HT-29 (cell line): ENCODE measurements around the gene UBN1. TPM values are rescaled to one million over a fixed set of nuclear protein-coding genes. Genes with fewer than 3 reads are reported as not detected.

ENCODE experiments used
- DNase-seq: peaks from one replicate; pipeline ENCODE4 v3.0.0-alpha.2; 2015; ENCODE audit warnings: low spot score
- total RNA-seq: library from RNA; depleted of rRNA; stranded (reverse); fragments of >200 nt; shearing (Covaris generic); gene quantifications from 2 replicates; pipeline ENCODE4 v1.2.3, GENCODE V29; 2014; rRNA removed

The UBN1 gene
- 34.6 and 35.1 TPM in 2 replicates for total RNA-seq

GRCh38 chr16:4846901-4847773 lies at the start of gene UBN1, which contains the start of gene GLYR1:
Gene UBN1, plus strand, starts transcription at chr16:4847481. Its CDS starts 5,437 bp downstream, at chr16:4852918.
Gene GLYR1, minus strand, starts transcription at chr16:4847288. Its CDS starts 23 bp downstream, at chr16:4847265.
- peak; percentile 98 for DNase-seq

GRCh38 chr16:4797805-4798252 lies 49.5 kb upstream of the UBN1 start:
- DNase-seq: no peak

GRCh38 chr16:4798456-4798855 lies 48.8 kb upstream of the UBN1 start:
- no peak for DNase-seq

DNA sequence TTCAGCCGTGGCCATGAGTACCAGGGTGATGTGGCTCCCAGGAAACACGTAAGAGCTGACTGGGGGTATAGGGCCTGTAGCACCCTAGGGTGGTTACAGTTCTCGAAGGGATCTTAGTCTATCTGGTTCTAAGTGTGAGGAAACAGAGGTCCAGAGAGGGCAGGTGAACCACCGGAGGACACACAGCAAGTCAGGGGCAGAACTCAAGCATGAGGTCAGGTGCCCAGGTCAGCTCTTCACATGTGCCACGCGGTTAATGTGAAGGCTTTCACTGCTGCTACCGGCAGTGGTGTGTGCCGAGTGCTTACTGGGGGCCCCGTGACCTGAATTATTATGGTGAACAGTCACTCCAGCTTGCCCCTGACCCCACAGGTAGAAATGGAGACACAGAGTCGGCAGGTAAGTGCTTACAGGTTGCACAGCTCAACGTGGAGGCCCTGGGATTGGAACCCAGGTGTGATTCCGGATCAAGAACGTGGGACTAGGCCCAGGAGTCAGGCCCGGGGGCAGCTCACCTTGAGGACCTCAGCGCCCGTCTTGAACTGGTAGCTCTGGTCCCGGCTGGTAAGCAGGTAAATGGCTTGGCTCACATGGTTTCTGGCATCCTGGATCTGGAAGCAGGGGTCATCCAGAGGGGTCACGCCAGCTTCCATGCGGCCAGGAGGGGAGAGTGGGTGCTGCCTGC lies 48.0 kb upstream of the UBN1 start:
- DNase-seq: no peak

GRCh38 chr16:4800290-4801041 lies 46.8 kb upstream of the UBN1 start:
- peak; percentile 38 for DNase-seq

DNA sequence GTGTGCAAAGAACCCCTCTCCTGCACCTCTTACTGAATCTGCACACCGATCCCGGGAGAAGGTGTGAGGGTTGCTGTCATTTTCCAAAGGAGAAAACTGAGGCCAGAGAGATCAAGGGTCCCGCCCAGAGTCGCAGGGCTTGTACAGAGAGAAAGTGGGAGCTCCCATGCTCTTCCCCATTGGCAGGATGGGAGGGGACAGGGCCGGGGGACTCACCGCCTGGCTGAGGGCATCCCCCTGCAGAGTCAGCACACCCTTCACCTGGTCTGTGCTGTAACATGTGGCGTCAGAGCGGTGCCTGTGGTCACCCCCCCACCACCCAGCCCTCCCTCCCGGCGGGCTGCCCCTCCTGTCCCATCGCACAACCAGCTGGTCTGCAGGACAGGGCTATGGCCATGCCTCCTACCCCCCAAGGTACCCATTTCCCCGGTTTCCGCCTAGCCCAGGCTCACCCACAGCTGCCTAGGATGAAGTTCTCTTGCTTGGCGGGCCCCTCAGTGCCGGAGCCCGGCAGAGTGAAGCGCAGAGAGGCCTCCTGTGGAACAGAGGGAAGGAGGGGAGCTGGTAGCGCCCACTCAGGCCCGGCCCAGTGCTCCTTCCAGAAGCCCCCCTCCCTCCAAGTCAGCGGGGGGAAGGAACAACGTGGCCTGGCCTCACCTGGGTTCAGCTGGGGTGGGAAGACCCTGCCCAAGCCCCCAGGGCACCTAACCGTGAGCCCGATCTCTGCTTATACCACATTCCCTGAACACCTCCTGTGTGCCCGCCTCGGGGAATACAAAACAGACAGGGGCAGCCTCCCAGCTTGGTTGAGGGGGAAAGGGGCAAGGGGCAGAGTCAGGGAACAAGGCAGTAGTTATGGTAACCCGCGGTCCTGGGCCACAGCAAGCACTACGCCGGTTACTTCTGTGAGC lies 46.0 kb upstream of the UBN1 start:
- DNase-seq: no peak

DNA sequence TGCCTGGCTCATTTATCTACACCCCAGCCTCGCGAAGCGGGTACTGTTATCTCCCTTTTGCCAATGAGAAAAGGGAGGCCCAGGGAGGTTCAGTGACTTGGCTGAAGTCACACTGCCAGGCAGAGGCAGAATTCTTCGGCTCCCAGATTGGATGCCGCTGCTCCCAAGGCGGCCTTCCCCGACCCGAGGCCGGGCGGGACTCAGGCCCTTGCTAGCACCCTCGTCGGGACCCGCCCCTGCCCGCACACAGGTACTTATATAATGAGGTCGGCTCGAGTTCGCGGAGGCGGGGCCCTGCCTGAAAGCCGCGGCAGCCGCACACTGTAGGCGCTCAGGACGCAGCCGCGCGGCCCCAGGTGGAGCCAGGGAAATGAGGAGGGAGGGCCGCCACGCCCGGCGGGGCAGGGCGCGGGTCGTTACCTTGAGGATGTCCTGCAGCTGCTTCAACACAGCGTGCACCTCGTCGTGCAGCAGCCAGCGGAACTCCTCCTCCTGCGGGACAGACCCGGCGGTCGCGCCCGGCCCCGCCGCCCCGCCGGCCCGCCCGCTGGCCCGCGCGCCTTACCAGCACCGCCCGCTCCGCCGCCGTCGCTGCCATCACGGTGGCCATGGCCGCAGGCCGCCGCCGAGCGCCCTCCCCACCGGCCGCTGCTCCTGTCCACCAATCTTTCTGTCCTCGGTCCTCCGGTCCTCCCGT lies 45.2 kb upstream of the UBN1 start, which contains the start of gene ROGDI:
Gene ROGDI, minus strand, starts transcription at position 672 of the 697 bp plus-strand sequence. Its CDS starts 62 bp downstream, at position 610.
- peak; percentile 93 for DNase-seq

DNA sequence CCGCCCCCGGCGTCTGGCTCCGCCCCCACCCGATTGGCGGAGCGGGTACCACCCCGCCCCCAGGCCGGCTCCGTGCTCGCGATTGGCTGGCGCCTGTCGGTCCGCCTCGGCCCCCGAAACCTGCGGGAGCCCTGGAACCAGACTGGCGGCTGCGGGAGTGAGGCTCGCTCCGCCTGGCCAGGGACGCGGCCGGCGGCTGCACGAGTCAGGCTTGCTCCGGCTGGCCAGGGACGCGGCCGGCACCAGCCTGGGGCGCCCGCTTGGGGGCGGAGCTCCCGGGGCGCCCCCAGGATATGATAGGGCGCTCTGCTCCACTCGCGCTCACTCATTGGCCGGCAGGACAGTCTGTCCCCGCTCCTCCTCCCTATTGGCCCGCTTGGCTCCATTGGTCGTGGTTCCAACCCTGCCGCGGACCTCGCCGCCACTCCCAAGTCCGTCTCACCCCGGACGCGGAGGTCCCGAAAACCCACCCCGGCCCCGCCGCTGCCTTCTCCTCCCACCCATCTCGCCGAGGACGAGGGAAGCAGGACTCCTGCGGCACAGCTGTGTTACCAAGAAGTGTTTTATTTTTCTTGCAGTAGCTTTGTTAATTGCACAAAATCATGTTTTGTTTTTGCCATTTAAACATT lies 44.5 kb upstream of the UBN1 start:
- peak; percentile 95 for DNase-seq

GRCh38 chr16:4803401-4803844 lies 43.9 kb upstream of the UBN1 start:
- peak; percentile 16 for DNase-seq

DNA sequence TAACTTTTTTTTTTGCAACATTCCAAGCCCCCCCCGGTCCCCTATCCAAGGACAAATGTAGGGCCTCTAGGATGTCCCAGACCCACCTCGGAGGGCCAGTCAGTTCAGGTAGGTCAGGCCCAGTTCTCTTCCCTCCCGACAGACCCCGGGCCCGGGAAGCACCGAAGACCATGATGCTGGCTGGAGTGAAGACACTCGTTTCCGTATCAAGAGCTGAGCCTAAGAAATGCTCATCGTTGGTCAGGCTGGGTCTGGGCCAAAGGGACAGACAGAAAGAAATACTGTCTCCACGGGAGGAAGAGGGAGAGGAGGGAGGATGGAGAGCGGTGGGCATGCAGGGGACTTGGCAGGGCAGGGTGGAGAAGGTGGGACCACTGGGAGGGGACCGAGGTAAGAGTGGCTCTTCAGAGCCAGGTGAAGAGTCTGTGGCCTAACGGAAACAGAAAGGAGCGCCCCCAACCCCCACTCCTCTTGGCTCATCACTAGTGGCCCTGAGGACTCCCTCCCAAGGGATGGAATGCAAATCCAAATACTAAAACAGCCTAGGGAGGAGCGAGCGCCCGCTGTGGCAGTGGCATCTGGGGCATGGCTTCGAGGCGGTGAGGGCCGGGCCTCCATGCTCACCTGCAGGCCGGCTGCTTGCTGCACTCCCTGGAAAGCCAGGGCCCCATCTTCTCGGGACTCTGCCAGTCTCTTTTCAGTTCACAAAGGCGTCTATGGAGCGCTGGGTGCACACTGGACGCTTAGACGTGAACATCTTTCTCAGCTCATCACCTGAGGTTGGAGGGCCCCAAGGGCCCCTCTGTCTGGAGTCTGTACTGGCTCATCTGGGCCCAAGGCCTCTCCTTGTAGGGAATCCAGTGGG lies 43.2 kb upstream of the UBN1 start:
- no peak for DNase-seq

- DNase-seq: no peak
These were observed 42.0 kb upstream of the UBN1 start for GRCh38 chr16:4805231-4805630.

DNA sequence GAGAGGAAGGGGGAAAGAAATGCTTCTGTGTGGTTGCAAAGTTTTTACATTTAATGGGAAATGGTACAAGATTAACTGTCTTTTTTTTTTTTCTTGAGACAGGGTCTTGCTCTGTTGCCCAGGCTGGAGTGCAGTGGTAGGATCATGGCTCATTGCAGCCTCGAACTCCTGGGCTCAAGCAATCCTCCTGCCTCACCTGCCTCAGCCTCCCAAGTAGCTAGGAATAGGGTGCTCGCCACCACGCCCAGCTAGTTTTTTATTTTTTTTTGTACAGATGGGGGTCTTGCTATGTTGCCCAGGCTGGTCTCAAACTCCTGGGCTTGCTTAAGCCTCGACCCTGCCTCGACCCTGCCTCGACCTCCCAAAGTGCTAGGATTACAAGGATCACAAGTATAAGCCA lies 41.0 kb upstream of the UBN1 start:
- DNase-seq: no peak

GRCh38 chr16:4811242-4811641 lies 36.0 kb upstream of the UBN1 start:
- no peak for DNase-seq

DNA sequence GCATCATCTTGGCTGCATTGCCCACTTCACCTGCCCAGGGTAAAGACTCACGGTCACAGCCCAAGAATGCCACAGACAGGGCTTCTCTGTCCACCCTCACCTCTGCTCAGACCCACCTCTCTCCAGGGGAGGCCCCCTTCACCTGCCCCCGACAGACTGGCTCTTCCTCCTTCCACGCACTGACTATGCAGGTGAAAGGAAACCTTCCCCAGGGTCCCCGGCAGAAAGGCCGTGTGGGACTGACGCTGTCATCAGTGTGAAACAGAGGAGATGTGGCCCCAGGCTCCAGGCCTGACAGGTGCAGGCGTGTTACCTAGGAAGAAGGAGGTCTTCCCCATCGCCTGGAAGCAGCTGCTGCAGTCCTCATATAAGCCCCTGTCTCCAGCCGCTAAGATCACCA lies 35.5 kb upstream of the UBN1 start:
- no peak for DNase-seq

- no peak for DNase-seq
These were observed 33.9 kb upstream of the UBN1 start for GRCh38 chr16:4813251-4814003.

DNA sequence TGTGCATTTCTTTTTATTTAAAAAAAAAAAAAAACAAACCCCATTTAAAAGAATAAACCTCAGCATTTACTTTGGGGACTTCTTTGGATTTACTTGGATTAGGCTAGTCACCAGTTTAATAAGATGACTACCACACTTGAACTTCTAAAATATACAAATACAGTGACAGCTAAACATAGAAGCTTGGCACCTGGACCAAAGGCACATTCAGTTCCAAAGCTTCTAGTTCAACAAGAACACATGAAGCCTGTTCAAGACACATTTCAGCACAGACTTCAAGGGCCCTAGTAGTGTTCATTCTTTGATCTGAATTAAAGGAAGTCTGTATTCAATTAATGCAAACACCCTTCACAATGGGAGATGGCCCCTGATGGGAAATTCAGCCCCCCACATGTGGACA lies 33.2 kb upstream of the UBN1 start:
- no peak for DNase-seq

DNA sequence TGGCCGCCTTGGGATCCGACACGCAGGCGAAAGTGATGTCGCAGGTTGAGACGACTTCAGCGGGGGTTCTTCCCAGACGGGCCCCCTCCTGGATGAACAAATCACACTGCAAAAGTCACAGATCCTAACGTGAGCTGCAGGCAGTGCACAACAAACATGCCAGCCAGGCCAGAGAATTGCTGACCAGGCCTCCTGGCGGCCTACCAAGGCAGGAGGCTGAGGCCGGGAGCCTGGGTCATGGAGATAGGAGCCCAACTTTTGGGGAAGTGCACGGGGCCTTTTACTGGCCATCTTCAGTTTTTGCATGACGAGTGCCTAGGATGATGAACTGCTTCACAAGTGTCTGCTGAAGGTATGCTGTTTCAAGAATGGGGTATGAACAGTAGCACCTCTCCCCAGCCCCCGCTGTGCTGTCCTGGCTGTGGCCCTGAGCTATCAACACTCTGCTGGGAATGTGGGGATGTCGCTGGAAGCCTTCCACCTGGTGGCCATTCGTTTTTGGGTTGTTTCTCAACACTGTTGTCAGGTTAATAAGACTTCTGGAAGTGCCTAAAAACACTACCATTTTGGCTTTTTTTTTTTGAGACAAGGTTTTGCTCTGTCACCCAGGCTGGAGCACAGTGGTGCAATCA lies 32.6 kb upstream of the UBN1 start:
- DNase-seq: no peak
